GM18519 (cell line): Measurements from ENCODE around the gene DMBX1.

Experiments used
- ATAC-seq: cut with Tn5 transposase; IDR thresholded peaks from one replicate; pipeline ENCODE4 v1.9.1; 2021; ENCODE audit warnings: mild to moderate bottlenecking, moderate library complexity; ENCODE audit not compliant: unreplicated experiment, low FRiP score

Gene DMBX1

DNA sequence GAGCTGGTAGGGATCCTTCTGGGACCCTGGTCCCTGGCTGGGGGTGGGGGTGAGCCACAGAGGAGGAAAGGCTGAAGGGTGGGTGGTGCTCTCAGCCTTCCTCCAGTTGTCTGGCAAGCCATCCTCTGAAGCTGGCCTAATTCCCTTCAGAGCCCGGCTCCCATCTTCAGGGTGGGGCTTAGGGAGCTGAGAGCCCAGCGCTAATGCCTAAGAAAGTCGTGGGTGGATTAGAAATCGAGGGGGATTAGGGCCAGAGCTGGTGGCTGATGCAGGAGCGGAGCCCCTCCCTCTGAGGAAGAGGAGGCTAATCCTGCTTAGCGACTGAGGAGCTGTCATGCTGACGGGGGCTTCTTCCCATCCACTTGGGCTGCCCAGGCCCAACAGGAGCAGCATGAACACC is 30.8 kb upstream of the DMBX1 start:
- ATAC-seq, result no peak

DNA sequence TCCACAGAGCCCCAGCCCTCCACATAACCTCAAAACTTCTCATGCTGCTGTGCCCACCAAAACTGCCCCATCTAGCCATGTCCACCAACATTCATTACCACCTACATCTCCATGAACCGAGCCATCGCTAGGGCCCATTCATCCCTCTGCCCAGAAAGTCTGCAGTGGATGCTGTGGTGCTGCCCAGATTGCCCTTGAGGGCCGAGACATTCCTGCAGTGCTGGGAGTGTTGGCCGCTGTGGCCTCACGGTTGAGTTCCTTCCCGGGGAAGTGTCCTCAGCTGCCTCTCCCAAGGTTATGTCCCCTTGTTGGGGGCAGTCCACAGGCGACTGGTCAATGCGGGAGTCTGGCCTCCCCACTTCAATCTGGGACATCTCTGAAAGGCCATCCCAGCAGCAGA is 30.3 kb upstream of the DMBX1 start:
- no peak for ATAC-seq

DNA sequence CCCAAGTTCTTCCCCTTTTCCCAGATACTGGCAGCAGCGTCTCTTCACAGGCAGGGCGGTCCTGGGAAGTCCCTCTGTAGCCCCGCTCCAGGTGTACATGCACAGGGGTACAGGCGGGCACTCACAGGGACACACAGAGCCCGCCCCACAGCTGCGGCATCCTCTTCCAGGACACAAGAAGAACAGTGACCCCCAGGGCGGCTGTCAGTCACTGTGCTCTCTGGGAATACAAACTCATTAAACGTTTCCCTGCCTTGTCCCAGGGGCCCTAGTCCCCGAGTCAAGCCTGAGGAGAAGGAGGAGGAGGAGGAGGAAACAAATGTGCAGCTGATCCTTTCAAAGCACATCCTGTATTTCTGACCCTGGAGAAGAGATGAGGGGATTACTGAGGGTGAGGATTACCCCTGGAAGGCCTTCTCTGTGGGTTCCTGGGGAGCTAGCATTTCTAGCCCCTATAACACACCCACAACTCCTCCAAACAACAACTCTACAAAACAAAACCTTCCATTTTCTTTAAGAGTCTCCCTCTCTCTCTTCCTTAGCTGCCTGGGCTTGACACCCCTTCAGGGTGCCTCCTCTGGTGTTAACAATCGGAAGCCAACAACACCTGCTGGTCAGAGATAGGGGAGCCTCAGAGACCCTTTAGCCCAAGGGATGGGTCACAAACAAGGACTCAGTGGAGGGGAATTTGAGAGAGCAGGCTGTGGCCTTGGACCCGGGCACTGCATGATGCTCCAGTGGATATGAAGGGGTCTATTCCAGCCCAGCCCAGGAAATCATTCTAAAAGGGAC is 28.4 kb upstream of the DMBX1 start:
- ATAC-seq, result no peak

DNA sequence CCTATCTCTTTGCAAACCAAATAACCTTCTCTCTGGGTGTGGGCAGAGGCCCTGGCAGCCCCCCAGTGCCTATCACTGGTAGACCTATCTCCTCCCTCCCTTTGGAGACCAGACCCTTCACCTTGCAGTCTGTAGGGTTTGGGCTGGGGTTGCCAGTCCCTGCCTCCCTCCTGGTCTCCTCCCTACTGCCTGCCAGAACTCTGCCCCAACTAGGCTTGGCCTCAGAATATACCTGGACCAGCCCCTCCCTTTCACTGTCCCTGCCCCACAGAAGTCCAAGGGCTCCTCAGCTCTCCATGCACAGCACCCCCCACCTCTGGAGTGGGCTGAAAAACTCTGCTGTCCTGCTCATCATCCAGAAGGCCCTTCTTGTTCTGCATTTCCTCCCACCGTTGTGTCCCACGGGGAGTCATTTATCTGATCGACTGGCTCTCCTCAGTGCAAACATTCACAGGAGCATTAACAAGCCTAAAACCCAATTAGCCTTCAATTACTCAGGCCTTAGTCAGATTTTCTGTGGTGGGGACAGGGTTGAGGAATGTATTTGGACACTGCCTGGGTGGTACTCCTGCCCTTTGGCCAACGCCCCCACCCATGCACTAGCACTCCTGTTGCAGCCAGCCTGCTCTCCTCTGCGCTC is 27.7 kb upstream of the DMBX1 start:
- no peak for ATAC-seq

DNA sequence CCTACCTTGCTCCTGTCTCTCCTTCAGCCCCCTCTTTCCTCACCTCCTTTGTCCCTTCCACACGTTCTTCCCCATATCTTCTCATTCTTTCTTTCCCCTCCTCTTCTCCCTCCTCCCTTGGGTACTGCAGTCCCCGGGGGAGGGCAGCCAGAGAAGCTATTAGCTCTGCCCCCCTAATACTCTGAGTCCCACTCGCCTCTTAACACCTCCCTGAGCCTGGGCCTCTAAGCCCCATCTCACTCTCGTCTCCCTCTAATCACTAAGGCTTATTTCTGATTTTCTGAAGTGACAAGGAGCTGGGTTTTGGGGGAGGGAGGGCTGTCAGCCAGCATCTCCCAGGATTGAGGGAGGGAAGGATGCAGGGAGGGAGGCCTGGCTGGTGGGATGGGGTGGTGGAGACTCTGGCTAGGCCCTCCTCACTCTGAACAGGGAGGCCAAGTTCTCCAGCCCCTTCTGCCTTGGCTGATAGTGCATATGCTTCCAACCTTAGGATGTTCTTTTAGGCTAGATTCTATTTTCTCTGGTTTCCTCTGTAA is 25.6 kb upstream of the DMBX1 start:
- no peak for ATAC-seq

GRCh38 chr1:46464915-46465314 is 24.7 kb upstream of the DMBX1 start:
- no peak for ATAC-seq

GRCh38 chr1:46465981-46466476 is 23.6 kb upstream of the DMBX1 start:
- ATAC-seq, result no peak

GRCh38 chr1:46466477-46467182 is 23.0 kb upstream of the DMBX1 start:
- no peak for ATAC-seq

GRCh38 chr1:46467183-46467504 is 22.5 kb upstream of the DMBX1 start:
- no peak for ATAC-seq

DNA sequence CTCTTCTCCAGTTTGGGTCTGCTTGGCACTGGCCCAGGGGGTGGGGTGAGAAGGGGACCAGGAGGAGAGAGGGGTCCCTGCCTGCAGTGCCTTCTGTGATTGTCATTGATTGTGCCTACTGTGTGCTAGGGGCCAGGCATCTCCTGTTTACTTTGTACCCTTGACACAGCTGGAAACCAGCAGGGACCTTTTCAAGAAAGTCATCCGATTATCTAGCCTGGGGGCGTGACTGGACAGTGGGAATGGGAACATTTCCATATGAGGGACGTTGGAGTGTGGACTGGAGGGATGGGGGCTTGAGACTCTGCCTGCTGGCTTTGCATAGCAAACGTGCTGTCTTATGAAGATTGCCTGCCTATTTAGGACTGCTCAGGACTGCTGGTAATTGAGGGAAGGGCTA is 19.8 kb upstream of the DMBX1 start:
- no peak for ATAC-seq

- ATAC-seq, result no peak
Observed at GRCh38 chr1:46471848-46472492, 17.7 kb upstream of the DMBX1 start.

DNA sequence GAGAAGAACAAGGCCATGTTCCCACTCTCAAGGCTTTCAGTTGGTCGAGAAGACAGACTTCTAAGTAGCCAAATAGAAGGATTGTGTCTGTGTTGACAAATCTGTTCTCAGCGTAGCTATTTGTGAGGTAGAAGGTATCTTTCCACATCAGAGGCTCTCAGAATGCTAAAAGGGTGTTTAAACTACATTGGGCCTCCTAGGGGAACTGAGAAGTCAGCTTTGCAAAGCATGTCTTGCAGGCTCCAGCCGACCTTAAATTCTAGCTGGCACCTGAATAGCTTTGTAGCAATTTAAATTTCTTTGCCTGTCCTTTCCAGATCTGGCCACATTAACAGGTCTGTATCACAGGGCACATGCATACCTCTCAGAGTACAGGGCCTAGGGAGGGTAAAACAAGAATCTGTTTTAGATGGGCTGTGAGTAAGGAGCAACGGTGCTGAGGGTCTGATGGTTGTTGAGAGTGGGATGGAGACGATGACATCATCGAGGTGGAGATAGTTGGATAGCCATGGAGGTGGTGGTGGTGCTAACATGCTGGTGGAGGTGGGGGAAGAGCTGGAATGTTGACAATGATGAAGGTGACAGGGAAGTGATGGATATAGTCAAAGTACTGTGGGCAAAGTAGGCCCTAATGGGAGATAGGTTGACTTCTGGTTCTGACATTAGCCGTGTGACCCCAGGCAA is 17.0 kb upstream of the DMBX1 start:
- no peak for ATAC-seq

DNA sequence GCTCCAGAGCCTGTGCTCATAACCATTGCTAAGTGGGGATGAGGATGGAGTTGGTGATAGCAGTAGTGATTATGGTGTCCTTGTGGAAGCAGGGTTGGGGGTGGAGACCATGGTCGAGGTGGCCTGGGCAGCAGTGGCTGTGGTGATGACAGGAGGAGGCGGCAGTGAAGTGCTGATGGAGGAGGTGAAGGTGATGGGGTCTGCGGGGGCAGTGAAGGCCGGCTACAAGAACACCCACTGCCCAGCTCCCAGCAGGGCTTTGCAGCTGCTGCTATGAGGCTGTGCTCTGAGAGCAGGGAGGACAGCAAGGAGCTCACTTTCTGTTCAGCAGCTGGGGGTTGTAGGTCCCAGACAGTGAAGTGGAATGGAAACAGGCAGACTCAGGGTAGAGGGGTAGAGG is 15.6 kb upstream of the DMBX1 start:
- no peak for ATAC-seq

- no peak for ATAC-seq
Observed at GRCh38 chr1:46474570-46474969, 15.1 kb upstream of the DMBX1 start.

GRCh38 chr1:46476673-46477072 is 13.0 kb upstream of the DMBX1 start:
- ATAC-seq, result no peak

DNA sequence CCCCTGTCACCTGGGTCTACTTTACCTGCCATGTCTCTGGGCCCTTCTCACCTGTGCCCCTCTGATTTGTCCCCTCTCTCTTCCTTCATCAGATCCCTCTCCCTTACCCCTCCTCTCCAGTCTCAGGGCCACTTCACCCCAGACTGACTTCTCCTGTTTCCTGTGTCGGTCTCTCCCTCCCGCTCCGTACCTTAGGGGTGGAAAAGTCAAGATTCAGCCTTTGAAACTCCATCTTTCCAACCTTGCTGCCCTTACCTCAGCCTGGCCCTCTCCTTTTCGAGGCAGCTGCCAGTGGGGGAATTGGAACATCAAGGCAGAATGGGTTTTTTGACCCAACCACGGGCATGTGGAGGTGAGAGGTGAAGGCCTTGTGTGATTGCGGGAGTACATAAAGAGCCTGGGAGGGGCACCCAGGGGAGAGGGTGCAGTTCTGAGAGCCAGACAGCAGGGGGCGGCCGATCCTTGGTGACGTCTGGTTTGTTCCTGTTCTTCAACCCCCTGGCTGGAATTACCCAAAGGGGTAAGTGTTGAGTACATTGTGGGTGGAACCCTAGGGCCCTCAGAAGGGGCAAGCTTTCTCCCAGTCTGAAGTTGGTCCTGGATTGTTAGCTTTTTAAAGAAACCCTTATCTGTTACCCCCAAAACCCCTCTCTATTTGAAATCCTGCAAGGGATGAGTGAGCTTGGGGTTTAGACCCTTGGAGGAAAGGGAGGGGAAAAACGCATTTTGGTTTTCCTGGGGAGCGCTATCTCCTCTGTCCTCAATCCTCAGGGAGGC is 12.3 kb upstream of the DMBX1 start:
- ATAC-seq, result no peak

DNA sequence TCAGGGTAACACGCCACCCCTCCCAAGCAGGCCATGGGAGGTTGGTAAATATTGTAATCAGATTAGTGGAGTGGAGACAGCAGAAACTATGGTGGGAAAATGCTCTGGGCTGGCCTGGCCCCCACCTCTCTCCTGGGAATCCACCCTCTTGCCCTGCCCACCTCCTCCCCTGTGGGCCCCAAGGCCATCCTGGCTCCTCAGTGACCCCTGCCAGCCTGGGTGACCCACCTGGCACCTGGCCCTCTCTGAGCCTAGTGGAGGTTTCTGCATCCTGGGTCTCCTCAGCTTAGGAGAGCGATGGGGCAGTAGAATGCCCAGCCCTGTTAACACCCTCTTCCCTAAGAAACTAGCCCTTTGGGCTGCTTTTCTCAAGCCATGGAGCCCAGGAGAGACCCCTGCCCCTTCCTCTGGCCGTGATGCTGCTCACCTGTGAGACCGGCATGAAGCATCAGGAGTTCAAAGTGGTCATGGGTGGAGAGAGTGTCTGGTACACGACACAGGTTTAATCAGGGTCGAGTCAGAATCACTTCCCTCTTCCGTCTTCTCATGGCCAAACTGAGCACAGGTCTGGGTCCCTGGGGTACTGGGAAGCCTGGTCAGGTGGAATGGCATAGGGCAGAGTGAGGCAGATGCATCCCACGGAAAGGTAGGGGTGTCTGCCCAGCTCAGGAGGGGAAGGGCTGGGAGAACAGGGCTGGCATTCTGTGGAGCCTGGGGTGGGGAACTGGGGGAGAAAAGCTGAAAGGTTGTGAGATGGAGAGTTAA is 10.7 kb upstream of the DMBX1 start:
- no peak for ATAC-seq

DNA sequence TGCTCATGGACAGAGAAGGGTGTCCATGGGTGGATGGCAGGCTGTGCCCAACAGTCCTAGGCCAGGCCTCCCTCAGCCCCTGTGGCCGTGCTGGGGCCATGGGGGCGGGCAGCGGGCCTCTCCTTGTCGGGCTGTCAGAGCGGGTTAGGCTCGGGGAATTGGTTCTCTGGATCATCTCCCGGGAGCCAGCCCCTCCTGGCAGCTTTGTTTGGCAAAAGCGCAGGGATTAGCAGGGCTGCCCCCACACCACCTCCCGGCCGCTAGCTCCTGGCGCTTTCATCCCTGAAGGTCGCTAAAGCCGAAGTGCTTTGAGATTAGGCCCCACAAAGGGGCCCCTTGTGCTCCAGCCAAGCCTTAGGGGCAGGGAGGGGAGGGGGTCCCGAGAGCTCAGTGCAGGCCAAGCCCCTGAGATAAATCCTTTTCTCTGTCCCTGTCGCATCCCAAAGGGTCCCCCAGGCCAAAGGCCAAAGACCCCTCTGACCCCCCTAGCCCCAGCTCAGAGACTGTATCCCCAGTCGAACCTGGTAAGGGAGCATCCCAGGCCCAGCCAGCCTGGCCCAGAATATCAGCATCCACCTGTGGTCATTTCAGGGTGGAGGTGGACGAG is 9.8 kb upstream of the DMBX1 start:
- no peak for ATAC-seq
